Neuronal stem cell (in vitro differentiated cells): ENCODE measurements around the gene UNC5B.

Experiments used
- DNase-seq: peaks from one replicate; pipeline ENCODE4 v3.0.0-alpha.2; 2013; ENCODE audit warnings: low spot score
- H2AFZ ChIP-seq: one replicate; pipeline ENCODE4 v1.6.1; 2013; ENCODE audit warnings: mild to moderate bottlenecking, low read length, inconsistent platforms
- H2AK5ac ChIP-seq: 2 replicates; pipeline ENCODE4 v1.6.1; 2013; ENCODE audit warnings: low read depth, mild to moderate bottlenecking, inconsistent platforms, low read length, moderate library complexity, mixed read lengths
- H2BK120ac ChIP-seq: 2 replicates; pipeline ENCODE4 v1.6.1; 2013; ENCODE audit warnings: low read depth, mild to moderate bottlenecking, inconsistent platforms, low read length, moderate library complexity, mixed read lengths
- H2BK12ac ChIP-seq: one replicate; pipeline ENCODE4 v1.6.1; 2013; ENCODE audit warnings: low read length, inconsistent platforms
- H2BK15ac ChIP-seq: 2 replicates; pipeline ENCODE4 v1.6.1; 2013; ENCODE audit warnings: mild to moderate bottlenecking, low read length, inconsistent platforms, mixed read lengths
- H2BK5ac ChIP-seq: one replicate; pipeline ENCODE4 v1.6.1; 2013; ENCODE audit warnings: inconsistent platforms, mild to moderate bottlenecking, low read length, moderate library complexity
- H3K14ac ChIP-seq: one replicate; pipeline ENCODE4 v1.6.1; 2013; ENCODE audit warnings: low read length, inconsistent platforms
- H3K18ac ChIP-seq: 2 replicates; pipeline ENCODE4 v1.6.1; 2013; ENCODE audit warnings: low read length, inconsistent platforms
- H3K23ac ChIP-seq: 2 replicates; pipeline ENCODE4 v1.6.1; 2013; ENCODE audit warnings: low read depth, mild to moderate bottlenecking, mixed read lengths, low read length, inconsistent platforms; ENCODE audit not compliant: poor library complexity
- H3K27ac ChIP-seq: replicated peaks from 3 replicates; pipeline ENCODE4 v1.5.1; 2013; ENCODE audit warnings: low read length, inconsistent platforms
- H3K27me3 ChIP-seq, 3 experiments: 2 replicates each; pipeline ENCODE4 v1.6.1; 2013; ENCODE audit warnings: low read length in 3 of 3, mild to moderate bottlenecking in 2 of 3, inconsistent platforms in 1 of 3, low read depth in 1 of 3, mixed read lengths in 1 of 3, moderate library complexity in 1 of 3; ENCODE audit not compliant: control insufficient read depth in 3 of 3, insufficient read depth in 3 of 3
- H3K36me3 ChIP-seq, 2 donors: replicated peaks in 1 of 2; 2 replicates each; pipeline ENCODE4 v1.6.1; 2013; ENCODE audit warnings: low read length in 2 of 2; ENCODE audit not compliant: control insufficient read depth in 2 of 2, insufficient read depth in 2 of 2
- H3K4ac ChIP-seq: 2 replicates; pipeline ENCODE4 v1.6.1; 2013; ENCODE audit warnings: inconsistent platforms, mild to moderate bottlenecking, low read length, moderate library complexity
- H3K4me1 ChIP-seq, 2 donors: 1 replicate in 1 of 2; 2 replicates in 1 of 2; pipeline ENCODE4 v1.6.1; 2013; ENCODE audit warnings: low read length in 2 of 2, low read depth in 1 of 2; ENCODE audit not compliant: control insufficient read depth in 2 of 2, insufficient read depth in 1 of 2
- H3K4me2 ChIP-seq: one replicate; pipeline ENCODE4 v1.6.1; 2013; ENCODE audit warnings: mild to moderate bottlenecking, low read length, inconsistent platforms; ENCODE audit not compliant: insufficient read depth, poor library complexity, severe bottlenecking
- H3K4me3 ChIP-seq, 2 donors: 2 replicates each; pipeline ENCODE4 v1.5.1; 2013; ENCODE audit warnings: low read length in 2 of 2, mild to moderate bottlenecking in 2 of 2, inconsistent platforms in 1 of 2, moderate library complexity in 1 of 2
- H3K79me1 ChIP-seq: one replicate; pipeline ENCODE4 v1.6.1; 2013; ENCODE audit warnings: low read depth, mild to moderate bottlenecking, inconsistent platforms, low read length, moderate library complexity
- H3K9ac ChIP-seq: one replicate; pipeline ENCODE4 v1.6.1; 2013; ENCODE audit warnings: mild to moderate bottlenecking, low read depth, low read length, inconsistent platforms; ENCODE audit not compliant: poor library complexity
- H3K9me3 ChIP-seq, 2 donors: replicated peaks in 1 of 2; 2 replicates each; pipeline versions ENCODE3 to v1.6.1; 2013; ENCODE audit warnings: low read length in 2 of 2, mild to moderate bottlenecking in 2 of 2, inconsistent platforms in 1 of 2, low read depth in 1 of 2, mixed read lengths in 1 of 2, moderate library complexity in 1 of 2; ENCODE audit not compliant: control insufficient read depth in 2 of 2, insufficient read depth in 1 of 2
- H4K8ac ChIP-seq: one replicate; pipeline ENCODE4 v1.6.1; 2013; ENCODE audit warnings: low read depth, mild to moderate bottlenecking, inconsistent platforms, low read length, moderate library complexity
- H4K91ac ChIP-seq: one replicate; pipeline ENCODE4 v1.6.1; 2013; ENCODE audit warnings: low read length, low read depth, mild to moderate bottlenecking, inconsistent platforms; ENCODE audit not compliant: poor library complexity
- WGBS, 2 donors: extraction: QIAGEN DNeasy Blood & Tissue Kit; methylation state at CpG; one replicate each; pipeline ENCODE4 v1.1.7; 2013; ENCODE audit warnings: missing lambda C conversion rate in 2 of 2, mixed read lengths in 1 of 2; ENCODE audit not compliant: insufficient read length in 2 of 2, insufficient replicate concordance in 1 of 2; ENCODE audit errors: extremely low coverage in 2 of 2; 5-methylcytosine and 5-hydroxymethylcytosine counted together

UNC5B gene

DNA sequence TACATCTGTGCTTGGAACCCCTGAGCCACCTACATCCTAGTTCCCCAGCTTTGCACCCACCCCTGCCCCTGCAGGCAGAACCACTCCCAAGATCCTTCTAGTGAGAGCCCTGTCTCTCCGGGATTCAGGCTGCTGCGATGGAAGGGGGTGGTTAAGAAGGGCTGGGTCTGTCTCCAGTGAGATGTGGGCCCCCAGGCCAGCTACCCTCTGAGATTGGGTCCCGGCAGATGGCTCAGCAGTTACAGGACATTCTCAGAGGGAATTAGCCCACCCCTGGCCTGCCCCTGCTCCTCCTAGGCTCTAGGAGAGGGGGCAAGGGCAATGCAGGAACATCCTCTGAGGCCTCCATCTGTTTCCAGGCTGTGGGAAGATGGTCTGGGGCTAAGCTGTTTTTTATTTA is 134.4 kb downstream of the UNC5B start:
- H2BK12ac ChIP-seq = no peak overlapping the region
- H3K9me3 ChIP-seq = no peaks in the 10 kb centered on the region
- no peak overlapping the region for H3K18ac ChIP-seq
- H2BK120ac ChIP-seq = no peak overlapping the region
- no peak overlapping the region for H2AK5ac ChIP-seq
- H3K14ac ChIP-seq = no peak overlapping the region
- H3K9ac ChIP-seq = no peak overlapping the region
- H3K79me1 ChIP-seq = no peaks in the 10 kb centered on the region
- H3K27me3 ChIP-seq = no peaks in the 10 kb centered on the region
- no peak overlapping the region for H4K91ac ChIP-seq
- H3K4me3 ChIP-seq = no peak overlapping the region
- no peak overlapping the region for H2BK5ac ChIP-seq
- H3K4me1 ChIP-seq = peaks cover 4 to 12% of the 10 kb centered on the region in 2 donors
- no peaks in the 10 kb centered on the region for H3K36me3 ChIP-seq
- no peak overlapping the region for H4K8ac ChIP-seq
- H2AFZ ChIP-seq = no peak overlapping the region
- no peak overlapping the region for H3K4ac ChIP-seq
- no peak overlapping the region for H3K27ac ChIP-seq
- no peak overlapping the region for H2BK15ac ChIP-seq
- WGBS, 2 donors = no CpG with 5 or more reads among the region's 3 CpGs
- no peak overlapping the region for H3K4me2 ChIP-seq
- H3K23ac ChIP-seq = no peak overlapping the region
- DNase-seq = no peak

- Histone ChIP-seq H2AFZ (no peak overlapping the region), H3K27ac (no peak overlapping the region), H3K23ac (no peak overlapping the region), H3K27me3 (no peaks in the 10 kb centered on the region), H3K79me1 (no peaks in the 10 kb centered on the region), H3K4ac (no peak overlapping the region), H4K8ac (no peak overlapping the region), H2BK5ac (no peak overlapping the region), H4K91ac (no peak overlapping the region), H2BK15ac (no peak overlapping the region), H3K4me3 (no peak overlapping the region), H3K4me1 (peaks cover 4 to 12% of the 10 kb centered on the region in 2 donors), H3K9me3 (no peaks in the 10 kb centered on the region), H3K36me3 (no peaks in the 10 kb centered on the region), H3K14ac (no peak overlapping the region), H3K18ac (no peak overlapping the region), H3K9ac (no peak overlapping the region), H2AK5ac (no peak overlapping the region), H2BK12ac (no peak overlapping the region), H3K4me2 (no peak overlapping the region), H2BK120ac (no peak overlapping the region)
- DNase-seq = no peak
- WGBS, 2 donors = no CpG with 5 or more reads among the region's 14 CpGs
Observed at GRCh38 chr10:71347587-71348395, 135.4 kb downstream of the UNC5B start.

GRCh38 chr10:71348850-71349249 is 136.5 kb downstream of the UNC5B start:
- Histone ChIP-seq H3K23ac (no peak overlapping the region), H3K79me1 (no peaks in the 10 kb centered on the region), H2BK12ac (no peak overlapping the region), H2AFZ (no peak overlapping the region), H3K36me3 (no peaks in the 10 kb centered on the region), H3K18ac (peak overlapping the region; percentile 0), H3K4ac (no peak overlapping the region), H3K4me3 (no peak overlapping the region), H3K27me3 (no peaks in the 10 kb centered on the region), H4K8ac (no peak overlapping the region), H4K91ac (no peak overlapping the region), H2AK5ac (no peak overlapping the region), H3K9ac (no peak overlapping the region), H2BK15ac (no peak overlapping the region), H3K14ac (no peak overlapping the region), H3K4me1 (peaks cover 4 to 12% of the 10 kb centered on the region in 2 donors), H3K4me2 (no peak overlapping the region), H2BK5ac (peak overlapping the region; percentile 35), H3K9me3 (no peaks in the 10 kb centered on the region), H2BK120ac (no peak overlapping the region), H3K27ac (no peak overlapping the region)
- no CpG with 5 or more reads among the region's 1 CpG for WGBS, 2 donors
- DNase-seq = no peak

DNA sequence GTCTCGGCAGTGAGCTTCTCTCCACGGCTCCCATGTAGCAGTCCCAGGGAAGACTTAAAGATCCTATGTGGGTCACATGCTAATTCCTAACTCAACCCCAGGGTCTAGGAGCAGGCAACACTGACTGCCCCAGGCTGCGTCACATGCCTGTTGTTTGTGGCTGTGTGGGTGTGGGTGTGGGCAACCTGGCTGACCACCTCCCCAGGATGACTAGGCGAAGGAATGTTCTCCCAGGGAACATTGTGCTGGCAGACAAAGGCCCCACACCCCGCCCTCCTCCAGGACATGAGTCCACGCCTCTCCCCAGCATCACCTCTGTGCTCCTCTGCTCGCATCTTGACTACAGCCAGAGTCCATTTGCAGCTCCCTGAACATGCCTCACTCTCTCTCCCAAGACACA is 137.0 kb downstream of the UNC5B start:
- Histone ChIP-seq H3K27me3 (no peaks in the 10 kb centered on the region), H2AFZ (no peak overlapping the region), H3K36me3 (no peaks in the 10 kb centered on the region), H2BK120ac (no peak overlapping the region), H3K18ac (no peak overlapping the region), H3K9me3 (no peaks in the 10 kb centered on the region), H3K4ac (no peak overlapping the region), H3K23ac (no peak overlapping the region), H3K4me3 (no peak overlapping the region), H3K14ac (no peak overlapping the region), H4K91ac (no peak overlapping the region), H4K8ac (no peak overlapping the region), H3K79me1 (no peaks in the 10 kb centered on the region), H2AK5ac (no peak overlapping the region), H2BK5ac (no peak overlapping the region), H3K4me1 (peaks cover 3 to 11% of the 10 kb centered on the region in 2 donors), H3K4me2 (no peak overlapping the region), H2BK15ac (no peak overlapping the region), H3K27ac (no peak overlapping the region), H2BK12ac (no peak overlapping the region), H3K9ac (no peak overlapping the region)
- no peak for DNase-seq
- no CpG with 5 or more reads among the region's 7 CpGs for WGBS, 2 donors
